Astrocyte (in vitro differentiated cells and primary cell): ENCODE data around the gene PDE7B. TPM values are rescaled to one million over a fixed set of nuclear protein-coding genes. Genes with fewer than 3 reads are reported as not detected.
A peak's percentile ranks its signal among the peaks of the same experiment; 100 is the strongest.

Experiments
- DNase-seq: peaks from one replicate; pipeline ENCODE4 v3.0.0-alpha.2; 2010; ENCODE audit warnings: low read depth
- FAIRE-seq: peaks from 2 replicates; lab custom pipeline; 2011; peaks lifted over from hg19 to GRCh38; lab: Jason Lieb, UNC
- H2AFZ ChIP-seq: 2 replicates; pipeline ENCODE4 v1.6.0; 2012; ENCODE audit warnings: low read depth, low read length, inconsistent platforms
- H3K27ac ChIP-seq: 2 replicates; pipeline ENCODE4 v1.5.1; 2011; ENCODE audit warnings: low read depth, low read length, inconsistent platforms
- H3K27me3 ChIP-seq: 2 replicates; pipeline ENCODE4 v1.6.0; 2011; ENCODE audit warnings: low read length, inconsistent platforms; ENCODE audit not compliant: insufficient read depth
- H3K36me3 ChIP-seq: 2 replicates; pipeline ENCODE4 v1.5.1; 2011; ENCODE audit warnings: low read length, inconsistent platforms; ENCODE audit not compliant: insufficient read depth
- H3K4me1 ChIP-seq: 2 replicates; pipeline ENCODE4 v1.5.1; 2011; ENCODE audit warnings: low read length, inconsistent platforms; ENCODE audit not compliant: insufficient read depth
- H3K4me2 ChIP-seq: 2 replicates; pipeline ENCODE4 v1.6.0; 2012; ENCODE audit warnings: low read length, inconsistent platforms
- H3K4me3 ChIP-seq: 2 replicates; pipeline ENCODE4 v1.5.1; 2011; ENCODE audit warnings: low read depth, mild to moderate bottlenecking, low read length, inconsistent platforms; ENCODE audit not compliant: insufficient read depth
- H3K79me2 ChIP-seq: 2 replicates; pipeline ENCODE4 v1.6.0; 2012; ENCODE audit warnings: mild to moderate bottlenecking, low read length, inconsistent platforms; ENCODE audit not compliant: insufficient read depth
- H3K9ac ChIP-seq: 2 replicates; pipeline ENCODE4 v1.6.0; 2012; ENCODE audit warnings: mild to moderate bottlenecking, low read length, inconsistent platforms
- H3K9me3 ChIP-seq: 2 replicates; pipeline ENCODE4 v1.5.1; 2012; ENCODE audit warnings: low read depth, mild to moderate bottlenecking, low read length, inconsistent platforms; ENCODE audit not compliant: insufficient read depth
- H4K20me1 ChIP-seq: 2 replicates; pipeline ENCODE4 v1.6.0; 2012; ENCODE audit warnings: low read length, inconsistent platforms; ENCODE audit not compliant: insufficient read depth
- H3K27ac Mint-ChIP-seq: one replicate; pipeline ENCODE4 v1.8.0; 2021; ENCODE audit warnings: mild to moderate bottlenecking, mixed read lengths; ENCODE audit not compliant: unreplicated experiment
- H3K27me3 Mint-ChIP-seq: one replicate; pipeline ENCODE4 v1.8.0; 2021; ENCODE audit warnings: low read depth, mixed read lengths; ENCODE audit not compliant: unreplicated experiment
- H3K36me3 Mint-ChIP-seq: one replicate; pipeline ENCODE4 v1.8.0; 2021; ENCODE audit warnings: low read depth, mixed read lengths; ENCODE audit not compliant: unreplicated experiment
- H3K4me1 Mint-ChIP-seq: one replicate; pipeline ENCODE4 v1.8.0; 2021; ENCODE audit warnings: low read depth, mixed read lengths; ENCODE audit not compliant: unreplicated experiment
- H3K4me3 Mint-ChIP-seq: one replicate; pipeline ENCODE4 v1.8.0; 2021; ENCODE audit warnings: mild to moderate bottlenecking, moderate library complexity, mixed read lengths; ENCODE audit not compliant: unreplicated experiment
- H3K9me3 Mint-ChIP-seq: one replicate; pipeline ENCODE4 v1.8.0; 2021; ENCODE audit warnings: mild to moderate bottlenecking, mixed read lengths; ENCODE audit not compliant: unreplicated experiment
- CTCF ChIP-seq: IDR thresholded peaks from 2 replicates; pipeline ENCODE4 v1.5.1; 2011; ENCODE audit warnings: low read depth, mild to moderate bottlenecking, inconsistent platforms, low read length, moderate library complexity; ENCODE audit not compliant: insufficient read depth
- EZH2 ChIP-seq: IDR thresholded peaks from 2 replicates; pipeline ENCODE4 v1.6.1; 2012; ENCODE audit warnings: mild to moderate bottlenecking, low read length, inconsistent platforms; ENCODE audit not compliant: insufficient read depth
- total RNA-seq: library from RNA; stranded (reverse); gene quantifications from 2 replicates; pipeline ENCODE4 v1.2.1, GENCODE V29; 2021

The PDE7B gene
- total RNA-seq, 1 donor from 2014 or later: 0.27 TPM

- H3K79me2 ChIP-seq: no peaks in the 10 kb centered on the region
- Mint-ChIP-seq H3K27ac (no peak overlapping the region), H3K36me3 (no peaks in the 10 kb centered on the region), H3K9me3 (no peaks in the 10 kb centered on the region), H3K27me3 (no peaks in the 10 kb centered on the region), H3K4me1 (no peaks in the 10 kb centered on the region), H3K4me3 (no peak overlapping the region)
- no peak for TF ChIP-seq EZH2
- no peak for TF ChIP-seq CTCF
- no peak overlapping the region for H3K9ac ChIP-seq
- no peaks in the 10 kb centered on the region for H4K20me1 ChIP-seq
- no peaks in the 10 kb centered on the region for H3K27me3 ChIP-seq
- H3K4me1 ChIP-seq: no peaks in the 10 kb centered on the region
- H3K9me3 ChIP-seq: no peaks in the 10 kb centered on the region
- H3K36me3 ChIP-seq: no peaks in the 10 kb centered on the region
- DNase-seq (no peak), FAIRE-seq (no peak)
- no peak overlapping the region for H3K27ac ChIP-seq
- H3K4me3 ChIP-seq: no peak overlapping the region
- H3K4me2 ChIP-seq: no peak overlapping the region
- no peak overlapping the region for H2AFZ ChIP-seq
Measured at GRCh38 chr6:136125585-136125984, 274.1 kb downstream of the PDE7B start.

GRCh38 chr6:136127873-136128272, 276.4 kb downstream of the PDE7B start:
- DNase-seq: peak; percentile 13
- no peaks in the 10 kb centered on the region for H3K9me3 Mint-ChIP-seq
- no peak overlapping the region for H3K9ac ChIP-seq
- no peaks in the 10 kb centered on the region for H4K20me1 ChIP-seq
- H3K79me2 ChIP-seq: no peaks in the 10 kb centered on the region
- no peaks in the 10 kb centered on the region for H3K4me1 Mint-ChIP-seq
- no peaks in the 10 kb centered on the region for H3K36me3 Mint-ChIP-seq
- no peak overlapping the region for H3K4me3 Mint-ChIP-seq
- no peaks in the 10 kb centered on the region for H3K36me3 ChIP-seq
- H3K27me3 Mint-ChIP-seq: no peaks in the 10 kb centered on the region
- H2AFZ ChIP-seq: no peak overlapping the region
- no peak overlapping the region for H3K27ac ChIP-seq
- no peak overlapping the region for H3K4me3 ChIP-seq
- no peaks in the 10 kb centered on the region for H3K27me3 ChIP-seq
- H3K27ac Mint-ChIP-seq: no peak overlapping the region
- FAIRE-seq: no peak
- no peaks in the 10 kb centered on the region for H3K9me3 ChIP-seq
- TF ChIP-seq CTCF: no peak
- H3K4me1 ChIP-seq: no peaks in the 10 kb centered on the region
- no peak overlapping the region for H3K4me2 ChIP-seq

GRCh38 chr6:136129365-136129764, 277.9 kb downstream of the PDE7B start:
- Histone ChIP-seq H3K4me3 (no peak overlapping the region), H3K4me1 (no peaks in the 10 kb centered on the region), H3K4me2 (no peak overlapping the region), H4K20me1 (no peaks in the 10 kb centered on the region), H3K27me3 (no peaks in the 10 kb centered on the region), H3K27ac (no peak overlapping the region), H3K9me3 (no peaks in the 10 kb centered on the region), H3K36me3 (no peaks in the 10 kb centered on the region), H2AFZ (no peak overlapping the region), H3K79me2 (no peaks in the 10 kb centered on the region), H3K9ac (no peak overlapping the region)
- Mint-ChIP-seq H3K36me3 (no peaks in the 10 kb centered on the region), H3K27ac (no peak overlapping the region), H3K4me3 (no peak overlapping the region), H3K27me3 (no peaks in the 10 kb centered on the region), H3K4me1 (no peaks in the 10 kb centered on the region), H3K9me3 (no peaks in the 10 kb centered on the region)
- TF ChIP-seq EZH2 (no peak), CTCF (no peak)
- FAIRE-seq (no peak), DNase-seq (no peak)
